GM18858 (cell line): ENCODE measurements around the gene ITPKA.

ENCODE experiments used
- ATAC-seq: cut with Tn5 transposase; IDR thresholded peaks from one replicate; pipeline ENCODE4 v1.9.1; 2021; ENCODE audit not compliant: unreplicated experiment

ITPKA gene

GRCh38 chr15:41489641-41490040, 4.0 kb upstream of the ITPKA start:
- no peak for ATAC-seq

- no peak for ATAC-seq
Observed at GRCh38 chr15:41490355-41490754, 3.3 kb upstream of the ITPKA start.

- no peak for ATAC-seq
Observed at GRCh38 chr15:41491889-41492288, 1.8 kb upstream of the ITPKA start.

- no peak for ATAC-seq
Observed at GRCh38 chr15:41492597-41493204, 973 bp upstream of the ITPKA start.

GRCh38 chr15:41493902-41494189, 172 bp downstream of the ITPKA start:
- ATAC-seq = peak; percentile 15

GRCh38 chr15:41494190-41494921, 682 bp downstream of the ITPKA start:
- ATAC-seq = peak; percentile 13

- ATAC-seq = no peak
Observed at GRCh38 chr15:41494922-41495735, 1.5 kb downstream of the ITPKA start.

GRCh38 chr15:41495736-41496599, 2.3 kb downstream of the ITPKA start:
- no peak for ATAC-seq

GRCh38 chr15:41498657-41499056, 5.0 kb downstream of the ITPKA start:
- no peak for ATAC-seq

- ATAC-seq = no peak
Observed at GRCh38 chr15:41499109-41499851, 5.6 kb downstream of the ITPKA start.

GRCh38 chr15:41501191-41501917, 7.7 kb downstream of the ITPKA start:
- ATAC-seq = no peak

GRCh38 chr15:41501931-41502794, 8.5 kb downstream of the ITPKA start:
- ATAC-seq = no peak

GRCh38 chr15:41502795-41503668, 9.4 kb downstream of the ITPKA start:
- ATAC-seq = no peak

GRCh38 chr15:41503669-41504010, 10.0 kb downstream of the ITPKA start:
- ATAC-seq = no peak

- ATAC-seq = no peak
Observed at GRCh38 chr15:41504751-41505492, 11.2 kb downstream of the ITPKA start.

- ATAC-seq = no peak
Observed at GRCh38 chr15:41505776-41506175, 12.1 kb downstream of the ITPKA start.

GRCh38 chr15:41506796-41507341, 13.2 kb downstream of the ITPKA start:
- no peak for ATAC-seq
